CMK (cell line): ENCODE data around the gene PRSS53.
A peak's percentile ranks its signal among the peaks of the same experiment; 100 is the strongest.
"Not testable (repeated sequence)": the region's sequence is repeated elsewhere in the genome, so short reads cannot be mapped to it uniquely, and the experiment has no call there.

Experiments used
- DNase-seq: peaks from one replicate; pipeline ENCODE4 v3.0.0-alpha.2; 2010; ENCODE audit warnings: low read depth

The PRSS53 gene

GRCh38 chr16:31117384-31118222 is 28.9 kb upstream of the PRSS53 start, which contains the start of gene KAT8:
Gene KAT8 (plus strand): TSS chr16:31117664. CDS start chr16:31117682, 18 bp downstream.
- DNase-seq: peak; percentile 93

- no peak for DNase-seq
Observed at GRCh38 chr16:31114468-31114867, 25.7 kb upstream of the PRSS53 start.

GRCh38 chr16:31113121-31114120 is 24.7 kb upstream of the PRSS53 start:
- no peak for DNase-seq

- DNase-seq: no peak
Observed at GRCh38 chr16:31112711-31113110, 24.0 kb upstream of the PRSS53 start.

GRCh38 chr16:31111881-31112466 is 23.2 kb upstream of the PRSS53 start:
- DNase-seq: no peak

GRCh38 chr16:31110106-31111034 is 21.6 kb upstream of the PRSS53 start:
- DNase-seq: no peak

GRCh38 chr16:31109622-31110021 is 20.9 kb upstream of the PRSS53 start:
- DNase-seq: no peak

- DNase-seq: no peak
Observed at GRCh38 chr16:31108794-31109558, 20.2 kb upstream of the PRSS53 start.

- peak; percentile 77 for DNase-seq
Observed at GRCh38 chr16:31108035-31108793, 19.5 kb upstream of the PRSS53 start, which contains the start of gene BCKDK. Gene BCKDK (plus strand): TSS chr16:31108386. CDS start chr16:31109224, 838 bp downstream.

- DNase-seq: no peak
Observed at GRCh38 chr16:31107465-31107867, 18.7 kb upstream of the PRSS53 start.

- DNase-seq: no peak
Observed at GRCh38 chr16:31106509-31107464, 18.0 kb upstream of the PRSS53 start.

- peak; percentile 86 for DNase-seq
Observed at GRCh38 chr16:31105677-31106213, 17.0 kb upstream of the PRSS53 start.

- DNase-seq: not testable (repeated sequence)
Observed at GRCh38 chr16:31100876-31101641, 12.3 kb upstream of the PRSS53 start.

GRCh38 chr16:31099860-31100638 is 11.3 kb upstream of the PRSS53 start:
- DNase-seq: no peak

- peak; percentile 88 for DNase-seq
Observed at GRCh38 chr16:31094424-31095120, 5.8 kb upstream of the PRSS53 start, which contains the start of gene VKORC1. Gene VKORC1 (minus strand): TSS chr16:31094797. CDS start chr16:31094729, 68 bp downstream.

- DNase-seq: no peak
Observed at GRCh38 chr16:31094088-31094423, 5.3 kb upstream of the PRSS53 start.
